DMS53 treated with DMSO at 0.1 percent for 48 hours (cell line): ENCODE results near the gene CYTL1.
"Not testable (repeated sequence)": the region's sequence is repeated elsewhere in the genome, so short reads cannot be mapped to it uniquely, and the experiment has no call there.

Source experiments
- DNase-seq: peaks from one replicate; lab custom pipeline; 2025; ENCODE audit not compliant: unreplicated experiment; lab: John Stamatoyannopoulos, UW

CYTL1 gene

GRCh38 chr4:5003372-5003857 is 15.8 kb downstream of the CYTL1 start:
- DNase-seq, result no peak

- DNase-seq, result not testable (repeated sequence)
These were observed 17.6 kb downstream of the CYTL1 start for GRCh38 chr4:5001641-5002040.

- DNase-seq, result not testable (repeated sequence)
These were observed 22.3 kb downstream of the CYTL1 start for GRCh38 chr4:4996935-4997334.

DNA sequence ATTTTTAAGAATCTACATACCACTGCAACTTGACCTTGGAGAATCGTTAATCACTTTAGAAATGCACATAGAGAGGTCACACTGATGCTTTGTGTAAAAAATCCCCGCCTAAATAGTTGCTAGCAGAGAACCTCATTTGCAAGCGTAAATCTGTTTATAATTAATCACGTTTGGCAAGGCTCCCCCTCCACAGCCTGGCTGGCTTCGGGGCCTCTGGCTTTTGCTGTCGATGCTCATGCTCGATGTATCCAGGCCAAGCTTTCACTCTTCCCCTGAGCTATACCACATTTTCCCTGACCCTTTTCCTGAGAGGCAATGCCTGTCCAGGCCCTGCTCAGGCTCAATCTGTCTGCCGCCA is 23.4 kb downstream of the CYTL1 start:
- no peak for DNase-seq

GRCh38 chr4:4995103-4995907 is 24.0 kb downstream of the CYTL1 start:
- peak; percentile 81 for DNase-seq

DNA sequence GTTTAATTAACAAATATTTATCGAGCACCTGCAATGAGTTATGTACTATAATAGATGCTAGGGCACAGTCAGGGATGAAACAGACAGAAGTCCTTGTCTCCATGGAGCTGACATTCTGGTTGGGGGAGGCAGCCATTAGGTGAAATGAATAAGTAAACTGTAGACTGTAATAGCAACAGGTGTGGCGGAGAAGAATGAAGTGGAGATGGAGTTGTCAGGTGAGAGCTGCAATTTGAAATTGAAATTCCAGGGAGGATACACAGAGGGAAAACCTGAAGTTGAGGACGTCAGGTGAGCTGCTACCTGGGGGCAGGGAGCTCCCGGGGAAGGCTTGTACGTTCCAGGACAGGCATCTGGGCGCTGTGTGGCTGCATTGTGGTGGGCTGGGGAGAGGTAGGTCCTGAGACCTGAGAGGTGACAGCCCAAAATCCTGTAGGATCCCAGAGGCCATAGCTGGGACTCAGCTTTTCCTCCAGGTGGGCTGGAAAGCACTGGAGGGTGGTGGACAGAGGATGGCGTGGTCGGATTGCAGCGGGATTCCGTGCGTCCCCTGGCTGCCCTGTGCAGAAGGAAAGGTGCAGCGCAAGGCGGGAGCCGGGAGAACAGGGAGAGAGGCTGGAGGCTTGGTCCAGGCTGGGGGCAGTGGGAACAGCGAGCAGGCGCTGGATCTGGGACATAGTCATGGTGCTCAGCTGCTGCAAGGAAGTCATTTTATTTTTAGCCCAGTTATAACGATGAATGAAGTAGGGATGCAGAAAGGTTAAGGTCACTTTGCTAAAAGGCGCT is 24.8 kb downstream of the CYTL1 start:
- no peak for DNase-seq

DNA sequence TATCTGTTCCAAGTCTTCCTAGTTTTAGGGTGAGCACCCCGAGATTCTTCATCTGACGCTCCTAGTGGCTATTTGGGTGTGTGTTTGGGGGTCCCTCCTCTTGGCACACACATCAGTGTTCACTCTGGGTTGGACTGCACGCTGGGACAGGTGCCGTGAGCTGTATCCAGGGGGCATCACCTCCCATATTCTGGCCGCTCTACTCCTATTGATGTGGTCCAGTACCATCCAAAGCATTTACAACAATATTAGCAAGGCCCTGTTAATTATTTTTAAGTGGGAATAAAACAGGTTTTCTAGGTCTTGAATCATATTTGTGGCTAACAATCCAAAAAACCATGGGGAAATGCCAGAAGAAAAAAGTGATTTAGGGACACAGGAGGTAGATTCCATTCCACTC is 26.4 kb downstream of the CYTL1 start:
- no peak for DNase-seq

- DNase-seq, result no peak
These were observed 27.6 kb downstream of the CYTL1 start for GRCh38 chr4:4991541-4992099.

- DNase-seq, result no peak
These were observed 28.3 kb downstream of the CYTL1 start for GRCh38 chr4:4990857-4991540.

GRCh38 chr4:4990329-4990728 is 28.9 kb downstream of the CYTL1 start:
- no peak for DNase-seq

GRCh38 chr4:4989083-4989622 is 30.1 kb downstream of the CYTL1 start:
- DNase-seq, result no peak

DNA sequence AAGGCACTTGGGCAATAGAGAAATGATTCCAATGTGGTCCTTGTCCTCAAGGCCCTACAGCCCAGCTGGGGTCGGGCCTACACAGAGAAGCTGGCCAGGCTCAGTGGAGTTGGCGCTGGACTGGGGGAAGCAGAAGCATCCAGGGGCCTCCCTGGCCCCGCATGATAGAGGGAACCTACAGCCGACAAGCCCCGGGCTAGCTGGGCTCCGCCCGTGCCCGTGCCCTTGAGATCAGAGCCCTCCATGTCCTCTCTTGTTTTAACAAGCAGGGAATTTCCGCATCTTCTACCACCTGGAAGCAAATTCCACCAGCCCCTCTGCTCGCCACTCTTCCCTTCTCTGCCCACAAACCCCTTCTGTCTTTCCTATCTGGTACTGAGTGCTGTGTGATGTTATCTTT is 31.6 kb downstream of the CYTL1 start:
- DNase-seq, result no peak

DNA sequence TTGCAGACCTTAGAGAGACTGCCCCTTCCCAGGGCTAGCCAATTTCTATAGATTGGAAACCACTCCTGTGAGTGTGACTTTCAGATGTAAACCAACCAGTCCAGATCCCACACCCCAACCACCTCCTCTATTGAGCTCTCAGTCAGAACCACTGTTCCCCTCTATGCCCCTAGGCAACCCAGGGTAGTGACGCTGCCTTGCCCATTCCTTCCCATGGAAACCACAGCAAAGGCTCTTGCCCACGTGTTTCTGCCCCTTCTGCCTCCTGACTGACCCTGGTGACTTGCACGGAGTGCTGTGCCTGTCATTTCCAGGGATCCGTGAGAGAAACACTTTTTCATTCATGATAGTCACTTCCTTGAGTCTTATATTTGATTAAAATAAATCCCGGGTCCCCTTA is 32.4 kb downstream of the CYTL1 start:
- no peak for DNase-seq

GRCh38 chr4:4985844-4986243 is 33.4 kb downstream of the CYTL1 start:
- DNase-seq, result no peak

GRCh38 chr4:4985036-4985435 is 34.2 kb downstream of the CYTL1 start:
- no peak for DNase-seq

DNA sequence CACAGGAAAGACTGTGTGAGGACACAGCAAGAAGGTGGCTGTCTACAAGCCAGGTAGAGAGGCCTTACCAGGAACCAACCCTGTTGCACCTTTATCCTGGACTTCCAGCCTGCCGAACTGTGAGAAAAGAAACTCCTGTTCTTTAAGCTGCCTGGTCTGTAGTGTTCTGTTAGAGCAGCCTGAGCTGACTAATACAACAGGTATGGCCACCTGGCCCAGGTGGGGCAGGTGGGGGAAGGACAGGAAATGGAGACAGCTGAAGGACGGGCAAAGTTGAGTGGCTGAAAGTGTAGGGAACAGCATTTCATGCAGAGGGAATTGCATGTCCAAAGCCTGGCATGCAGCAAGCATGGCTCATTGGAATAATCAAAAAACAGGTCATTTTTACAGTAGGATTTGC is 35.1 kb downstream of the CYTL1 start:
- peak; percentile 49 for DNase-seq

DNA sequence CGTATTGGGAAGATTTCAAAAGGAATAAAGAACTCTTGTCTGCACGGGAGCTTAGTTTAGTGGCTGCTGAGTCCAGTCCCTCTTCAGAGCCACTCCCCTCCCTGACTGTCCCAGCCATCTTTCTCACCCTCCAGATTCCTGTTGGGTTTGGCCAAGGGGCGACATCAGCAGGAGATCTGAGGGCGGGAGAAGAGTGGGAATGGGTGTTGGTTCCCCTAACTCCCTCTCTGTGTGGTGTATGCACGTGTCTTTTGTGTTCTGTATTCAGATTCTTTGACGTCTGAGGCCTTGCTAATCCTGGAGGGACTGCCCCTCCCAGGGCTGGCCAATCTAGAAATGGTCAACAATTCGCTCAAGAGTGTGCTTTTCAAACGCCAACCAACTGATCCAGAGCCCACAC is 37.4 kb downstream of the CYTL1 start:
- DNase-seq, result no peak

- DNase-seq, result no peak
These were observed 37.8 kb downstream of the CYTL1 start for GRCh38 chr4:4981427-4981826.

DNA sequence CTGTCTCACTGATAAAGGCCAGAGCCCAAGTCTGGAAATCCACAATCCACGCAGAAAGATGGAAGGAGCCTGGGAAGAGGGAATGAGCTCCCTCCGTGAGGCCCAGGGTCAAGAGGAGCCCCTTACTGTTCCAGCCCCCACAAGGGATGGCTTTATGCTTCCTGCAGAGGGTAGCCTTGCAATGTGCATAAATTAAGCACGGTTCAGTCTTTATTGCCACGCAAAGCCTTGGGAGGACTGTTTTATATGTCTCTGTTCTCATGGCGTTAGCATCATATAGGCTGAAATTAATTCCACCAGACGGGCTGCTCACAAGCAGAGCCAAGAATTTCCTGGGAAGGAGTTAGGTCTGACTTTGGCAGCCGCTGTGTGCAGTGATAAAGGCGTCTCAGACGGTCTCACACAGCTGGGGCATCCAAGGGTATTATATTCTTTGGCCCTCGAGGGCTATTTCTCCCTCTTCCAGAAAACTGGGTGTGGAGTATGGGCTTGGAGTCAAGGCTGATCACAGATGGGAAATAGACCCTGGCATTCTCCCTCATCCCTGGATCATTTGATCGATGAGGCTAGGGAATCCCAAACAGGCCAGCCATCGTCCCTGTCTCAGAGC is 38.5 kb downstream of the CYTL1 start:
- DNase-seq, result no peak

DNA sequence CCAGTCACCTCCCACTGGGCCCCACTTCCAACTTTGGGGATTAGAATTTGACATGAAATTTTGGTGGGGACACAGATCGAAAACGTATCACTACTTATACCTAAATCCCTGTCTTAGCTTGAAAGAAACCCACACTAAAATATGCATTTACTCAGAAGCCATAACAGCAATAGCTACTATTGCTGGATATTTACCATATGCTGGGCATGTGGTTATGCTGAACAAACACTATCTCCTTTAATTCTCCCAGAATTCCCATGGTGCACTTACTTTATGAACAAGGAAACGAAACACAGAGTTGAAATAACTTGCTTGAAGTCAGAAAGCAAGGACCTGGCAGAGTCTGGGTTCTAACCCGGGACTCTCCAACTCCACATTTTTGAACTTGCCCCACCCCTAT is 39.3 kb downstream of the CYTL1 start:
- no peak for DNase-seq

DNA sequence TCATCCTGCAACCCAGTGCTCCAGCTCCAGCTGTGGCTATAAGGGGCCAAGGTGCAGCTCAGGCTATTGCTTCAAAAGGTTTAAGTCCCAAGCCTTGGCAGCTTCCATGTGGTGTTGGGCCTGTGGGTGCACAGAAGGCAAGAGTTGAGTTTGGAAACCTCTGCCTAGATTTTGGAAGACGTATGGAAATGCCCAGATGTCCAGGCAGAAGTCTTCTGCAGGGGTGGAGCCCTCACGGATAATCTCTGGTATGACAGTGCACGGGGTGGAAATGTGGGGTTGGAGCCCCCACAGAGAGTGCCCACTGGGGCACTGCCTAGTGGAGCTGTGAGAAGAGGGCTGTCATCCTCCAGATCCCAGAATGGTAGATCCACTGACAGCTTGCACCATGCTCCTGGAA is 44.5 kb downstream of the CYTL1 start:
- DNase-seq, result no peak
